Hepatocyte (in vitro differentiated cells): Measurements from ENCODE around the gene CCDC78.

Experiments
- CTCF ChIP-seq: fragments of 200-600 bp; sonication (generic); IDR thresholded peaks from 2 replicates; pipeline ENCODE4 v1.5.1; 2016; ENCODE audit warnings: antibody characterized with exemption, mild to moderate bottlenecking; ENCODE audit not compliant: poor library complexity
- EZH2phosphoT487 ChIP-seq: fragments of 200-600 bp; sonication (generic); IDR thresholded peaks from one replicate; pipeline ENCODE4 v1.6.1; 2018; ENCODE audit warnings: antibody characterized with exemption, mild to moderate bottlenecking, low read depth, moderate library complexity; ENCODE audit not compliant: unreplicated experiment, severe bottlenecking

- TF ChIP-seq CTCF (no peak), EZH2phosphoT487 (no peak)
Measured at GRCh38 chr16:682493-683395, 43.5 kb downstream of the CCDC78 start.
